DND-41 (cell line): Measurements from ENCODE around the gene CSRP3.

ENCODE experiments used
- CTCF ChIP-seq: IDR thresholded peaks from 2 replicates; pipeline ENCODE4 v1.5.1; 2012; ENCODE audit warnings: borderline replicate concordance, low read length, moderate library complexity, mild to moderate bottlenecking; ENCODE audit not compliant: poor library complexity, severe bottlenecking; ENCODE audit errors: extremely low read depth
- EZH2 ChIP-seq: IDR thresholded peaks from 3 replicates; pipeline ENCODE4 v1.6.1; 2012; ENCODE audit warnings: borderline replicate concordance, low read depth, mild to moderate bottlenecking, moderate library complexity, low read length, inconsistent platforms; ENCODE audit not compliant: severe bottlenecking

- no peak for TF ChIP-seq CTCF
- no peak for TF ChIP-seq EZH2
Measured at GRCh38 chr11:19185036-19185435, 16.7 kb downstream of the CSRP3 start.
